Activated B cell treated with CpG ODN at 0.5 μM for 24 hours (primary cell): ENCODE data around the gene ALPG. TPM values are rescaled to one million over a fixed set of nuclear protein-coding genes. Genes with fewer than 3 reads are reported as not detected.
"Not testable (repeated sequence)": the region's sequence is repeated elsewhere in the genome, so short reads cannot be mapped to it uniquely, and the experiment has no call there.

ENCODE experiments used
- ATAC-seq: fragments of 200-7000 bp; cut with Tn5 transposase; one replicate; pipeline ENCODE4 v1.10.0; 2021; ENCODE audit warnings: low read depth, mild to moderate bottlenecking, moderate library complexity
- CTCF ChIA-PET: fragments of 350-600 bp; sonication (Branson Sonifier 250); formaldehyde crosslinking; loops from one replicate; lab custom pipeline; 2021; ENCODE audit warnings: antibody characterized with exemption; lab: Charles Lee
- POLR2A ChIA-PET: fragments of 350-600 bp; sonication (Branson Sonifier 250); formaldehyde crosslinking; loops from one replicate; lab custom pipeline; 2021; ENCODE audit warnings: antibody characterized with exemption; lab: Charles Lee
- DNase-seq: peaks from one replicate; pipeline ENCODE4 v3.0.0; 2022
- H3K27ac Mint-ChIP-seq: one replicate; pipeline ENCODE4 v1.8.0; 2020; ENCODE audit warnings: mixed read lengths
- H3K27me3 Mint-ChIP-seq: one replicate; pipeline ENCODE4 v1.8.0; 2021; ENCODE audit warnings: mixed read lengths
- H3K36me3 Mint-ChIP-seq: one replicate; pipeline ENCODE4 v1.8.0; 2021; ENCODE audit warnings: low read depth, mixed read lengths
- H3K4me1 Mint-ChIP-seq: one replicate; pipeline ENCODE4 v1.8.0; 2021; ENCODE audit warnings: mixed read lengths
- H3K4me3 Mint-ChIP-seq: one replicate; pipeline ENCODE4 v1.8.0; 2020; ENCODE audit warnings: mild to moderate bottlenecking, mixed read lengths
- H3K9me3 Mint-ChIP-seq: one replicate; pipeline ENCODE4 v1.8.0; 2020; ENCODE audit warnings: mixed read lengths
- CTCF ChIP-seq: fragments of 200-600 bp; IDR thresholded peaks from one replicate; pipeline ENCODE4 v1.8.0; 2022; ENCODE audit warnings: antibody characterized with exemption, mild to moderate bottlenecking
- intact Hi-C: fragments of 100-400 bp; cut with micrococcal nuclease; formaldehyde crosslinking; loops from one replicate; pipeline ENCODE4 v1.15.1; 2024
- total RNA-seq: library from RNA; stranded (reverse); gene quantifications from 2 replicates; pipeline ENCODE4 v1.2.3, GENCODE V29; 2022

The ALPG gene
- total RNA-seq, 1 donor from 2014 or later, result not detected

GRCh38 chr2:232382331-232383225 lies 24.1 kb upstream of the ALPG start:
- ChIA-PET CTCF (no interaction called here), POLR2A (no interaction called here)
- TF ChIP-seq CTCF, result no peak
- Mint-ChIP-seq H3K27ac (no peak overlapping the region), H3K9me3 (peaks cover 2% of the 10 kb centered on the region), H3K4me1 (peaks cover 20% of the 10 kb centered on the region), H3K36me3 (no peaks in the 10 kb centered on the region), H3K27me3 (peaks cover 23% of the 10 kb centered on the region), H3K4me3 (no peak overlapping the region)
- intact Hi-C loops, result no loop called here
- ATAC-seq (no peak), DNase-seq (no peak)

- H3K27me3 Mint-ChIP-seq, result peaks cover 24% of the 10 kb centered on the region
These were observed 22.2 kb upstream of the ALPG start for GRCh38 chr2:232384466-232384865.

GRCh38 chr2:232385058-232385457 lies 21.6 kb upstream of the ALPG start:
- not testable (repeated sequence) for DNase-seq, H3K9me3 Mint-ChIP-seq, H3K4me3 Mint-ChIP-seq

More at GRCh38 chr2:232384466-232384865, 22.2 kb upstream of the ALPG start:
- no peaks in the 10 kb centered on the region for H3K36me3 Mint-ChIP-seq
- CTCF ChIA-PET, result no interaction called here
- POLR2A ChIA-PET, result no interaction called here
- no peak for DNase-seq
- peaks cover 2% of the 10 kb centered on the region for H3K9me3 Mint-ChIP-seq
- H3K4me1 Mint-ChIP-seq, result peaks cover 20% of the 10 kb centered on the region
- ATAC-seq, result no peak
- H3K4me3 Mint-ChIP-seq, result no peak overlapping the region
- TF ChIP-seq CTCF, result no peak
- intact Hi-C loops, result no loop called here
- H3K27ac Mint-ChIP-seq, result no peak overlapping the region

GRCh38 chr2:232385660-232386489 lies 20.8 kb upstream of the ALPG start:
- DNase-seq, result no peak
- H3K9me3 Mint-ChIP-seq, result peaks cover 2% of the 10 kb centered on the region
- POLR2A ChIA-PET, result no interaction called here
- ATAC-seq, result no peak
- TF ChIP-seq CTCF, result no peak
- no peaks in the 10 kb centered on the region for H3K36me3 Mint-ChIP-seq
- intact Hi-C loops, result no loop called here
- H3K4me1 Mint-ChIP-seq, result peaks cover 20% of the 10 kb centered on the region
- no peak overlapping the region for H3K27ac Mint-ChIP-seq
- peak overlapping the region; percentile 24 for H3K4me3 Mint-ChIP-seq
- CTCF ChIA-PET, result no interaction called here
- peaks cover 30% of the 10 kb centered on the region for H3K27me3 Mint-ChIP-seq

More at GRCh38 chr2:232385058-232385457, 21.6 kb upstream of the ALPG start:
- CTCF ChIA-PET, intact Hi-C loops, H3K27ac Mint-ChIP-seq, POLR2A ChIA-PET, ATAC-seq, H3K36me3 Mint-ChIP-seq: not testable (repeated sequence)
- H3K4me1 Mint-ChIP-seq, result peaks cover 20% of the 10 kb centered on the region
- peaks cover 26% of the 10 kb centered on the region for H3K27me3 Mint-ChIP-seq

GRCh38 chr2:232386490-232386739 lies 20.2 kb upstream of the ALPG start:
- Mint-ChIP-seq H3K9me3 (peaks cover 2% of the 10 kb centered on the region), H3K27ac (no peak overlapping the region), H3K4me1 (peaks cover 20% of the 10 kb centered on the region), H3K36me3 (no peaks in the 10 kb centered on the region), H3K4me3 (peak overlapping the region; percentile 24), H3K27me3 (peaks cover 32% of the 10 kb centered on the region)
- TF ChIP-seq CTCF, result no peak
- ChIA-PET CTCF (no interaction called here), POLR2A (no interaction called here)
- DNase-seq (no peak), ATAC-seq (no peak)
- intact Hi-C loops, result no loop called here
